GM19099 (cell line): Measurements from ENCODE around the gene MCTP1.

Source experiments
- POLR2A ChIP-seq: IDR thresholded peaks from 3 replicates; pipeline ENCODE4 v1.6.1; 2011; ENCODE audit warnings: low read depth; ENCODE audit not compliant: insufficient read length; ENCODE audit errors: extremely low read depth

MCTP1 gene

DNA sequence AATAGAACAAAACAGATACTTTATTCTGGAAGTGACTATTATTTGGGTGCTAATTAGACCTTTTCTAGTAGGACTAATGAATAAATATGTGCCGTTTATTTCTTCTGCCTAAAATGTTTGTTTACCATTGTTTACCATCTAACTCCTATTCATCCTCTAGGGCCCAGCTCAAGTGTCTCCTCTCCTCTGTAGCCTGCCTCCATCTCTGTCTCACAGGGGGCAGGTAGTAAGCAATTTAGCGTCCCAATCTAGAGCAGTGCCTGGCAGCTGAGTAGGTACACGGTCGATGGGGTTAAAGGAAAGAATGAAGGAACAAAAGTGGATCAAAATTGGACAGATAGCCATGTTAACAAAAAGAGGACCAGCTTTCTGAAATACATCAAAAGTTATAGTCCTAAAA is 435.6 kb downstream of the MCTP1 start:
- no peak for TF ChIP-seq POLR2A

DNA sequence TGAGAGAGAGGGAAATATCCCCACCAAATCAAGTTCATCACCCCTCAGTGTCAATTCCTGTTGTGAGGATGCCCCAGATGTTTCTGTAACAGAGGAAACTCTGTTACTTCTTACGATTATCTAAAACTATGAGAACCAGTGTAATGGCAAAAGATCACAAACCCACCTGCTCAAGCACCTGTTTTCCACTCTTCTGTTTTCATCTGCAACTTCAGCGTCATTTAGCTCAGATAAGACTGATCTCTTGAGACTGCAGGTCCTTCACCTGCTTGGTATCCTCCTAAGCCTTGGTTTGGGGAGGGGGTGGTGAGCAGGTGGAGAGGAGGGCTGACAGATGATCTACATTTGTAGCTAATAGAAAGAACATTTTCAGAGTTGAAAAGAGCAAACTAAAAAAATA is 437.2 kb downstream of the MCTP1 start:
- no peak for TF ChIP-seq POLR2A

DNA sequence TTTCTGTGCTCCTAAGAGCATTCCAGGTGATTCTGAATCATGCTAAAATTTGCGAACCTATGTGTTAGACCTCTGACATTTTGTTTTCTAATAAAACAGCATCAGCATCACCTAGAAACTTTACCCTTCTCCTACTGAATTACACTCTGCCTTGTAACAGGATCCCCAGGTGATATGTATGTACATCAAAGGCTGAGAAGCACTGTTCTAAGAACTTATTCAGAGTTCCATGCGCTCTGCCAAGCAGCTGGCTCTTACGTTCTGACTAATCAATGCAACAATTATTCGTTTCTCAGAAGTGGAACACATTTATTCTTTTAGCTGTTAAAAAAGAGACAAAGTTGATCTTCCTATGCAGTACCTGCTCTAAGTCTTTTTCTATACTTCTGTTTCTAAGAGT is 437.9 kb downstream of the MCTP1 start:
- no peak for TF ChIP-seq POLR2A

DNA sequence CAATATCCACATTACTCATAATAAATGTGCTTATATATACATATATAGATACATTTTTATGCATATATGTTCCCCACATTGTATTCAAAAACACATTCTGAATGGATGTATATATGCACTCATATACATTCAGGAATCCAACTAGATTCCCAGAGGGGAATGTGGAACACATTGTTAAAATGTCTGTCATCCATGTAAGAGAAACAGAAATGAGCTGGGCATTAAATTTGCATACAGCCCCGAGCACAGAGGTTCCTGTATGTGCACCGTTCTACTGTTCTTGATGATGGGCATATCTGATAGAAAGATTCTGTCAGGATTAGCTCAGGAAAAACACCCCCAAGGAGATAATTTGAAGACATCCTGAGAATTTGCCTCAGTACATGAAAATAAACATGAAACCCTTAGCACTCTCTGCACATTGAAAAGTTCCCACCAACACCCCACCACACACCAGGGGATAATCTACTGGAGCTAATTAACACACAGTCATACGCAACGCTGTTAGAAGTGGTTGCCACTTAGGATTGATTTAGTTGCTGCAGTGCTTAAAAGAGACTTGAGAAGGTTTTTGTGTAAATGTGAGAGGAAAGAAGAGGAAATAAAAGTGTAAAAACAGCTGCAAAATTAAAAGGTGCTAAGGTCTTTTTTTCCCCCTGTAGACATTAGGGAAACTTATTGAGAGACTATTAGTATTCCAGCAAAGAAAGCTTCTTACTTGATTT is 443.1 kb downstream of the MCTP1 start:
- no peak for TF ChIP-seq POLR2A

DNA sequence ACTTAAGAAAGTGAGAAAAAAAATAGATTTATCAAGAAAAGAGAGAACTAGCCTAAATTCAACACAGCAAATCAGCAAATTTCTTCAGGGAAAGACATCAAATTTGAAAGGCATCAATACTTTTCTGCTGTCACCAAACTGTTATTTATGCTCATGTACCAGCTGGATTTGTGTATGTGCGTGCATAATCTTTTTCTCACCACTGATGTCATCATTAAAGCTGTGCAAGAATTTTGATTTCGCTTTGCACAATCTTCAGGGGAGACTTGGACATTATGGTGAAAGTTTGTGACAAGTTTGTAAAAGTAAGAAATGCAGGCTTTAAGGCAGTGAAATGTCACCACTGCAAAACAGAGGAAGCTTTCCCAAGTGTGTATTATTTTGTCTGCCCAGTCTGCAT is 451.0 kb downstream of the MCTP1 start:
- no peak for TF ChIP-seq POLR2A

DNA sequence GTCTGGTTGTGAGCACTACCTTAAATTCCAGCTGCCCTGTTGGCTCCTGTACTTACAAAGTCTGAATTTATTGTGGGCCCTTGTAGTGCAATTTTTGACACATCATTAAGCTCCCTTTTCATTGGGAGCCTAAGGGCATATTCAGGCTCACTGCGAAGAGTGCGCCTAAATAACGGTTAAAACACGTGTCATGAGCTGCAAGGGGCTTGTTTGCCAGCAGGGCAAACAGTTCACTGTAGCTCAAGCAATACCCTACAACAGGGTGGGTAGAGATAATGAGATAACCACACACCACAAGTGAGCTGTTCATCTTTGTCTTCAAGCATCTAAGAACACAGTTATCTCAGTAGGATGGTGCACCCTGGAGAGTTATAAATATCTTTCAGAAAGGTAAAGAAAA is 452.2 kb downstream of the MCTP1 start:
- TF ChIP-seq POLR2A, result no peak

DNA sequence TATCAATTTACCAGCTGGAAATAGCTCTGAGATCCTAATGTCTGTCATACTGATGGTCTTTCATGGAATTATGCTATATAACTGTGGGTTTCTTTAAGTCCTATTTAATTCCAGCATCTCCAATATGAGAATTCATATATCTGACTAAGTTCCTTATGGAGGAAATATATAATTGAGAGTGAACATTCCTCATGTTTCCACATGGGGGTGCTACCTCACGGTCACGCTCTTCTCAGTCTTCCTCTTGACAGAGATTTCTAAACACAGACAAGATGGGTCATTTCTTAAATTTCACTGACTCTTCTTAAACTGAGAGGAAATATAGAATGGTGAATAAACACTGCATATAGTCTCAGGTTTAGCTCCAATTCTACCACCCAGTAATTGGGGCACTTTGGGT is 454.4 kb downstream of the MCTP1 start:
- no peak for TF ChIP-seq POLR2A

DNA sequence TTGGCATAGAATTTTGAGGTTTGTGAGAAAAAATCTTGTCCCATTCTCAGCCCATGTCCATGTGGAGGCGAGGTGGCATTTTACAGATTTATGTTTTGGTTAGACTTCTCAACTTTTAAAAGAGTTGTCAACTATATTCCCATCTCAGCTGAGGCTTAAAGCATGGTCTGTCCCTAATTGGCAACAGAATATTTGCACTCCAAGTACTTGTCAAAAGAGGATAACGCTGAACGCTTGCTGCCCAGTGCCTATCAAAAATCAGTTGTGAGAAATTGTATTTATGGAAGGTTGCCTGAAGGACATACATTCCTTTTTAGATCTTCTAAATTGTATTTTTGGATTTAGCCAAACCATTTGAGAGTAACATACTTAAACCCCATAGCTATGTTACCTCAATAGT is 464.4 kb downstream of the MCTP1 start:
- TF ChIP-seq POLR2A, result no peak

DNA sequence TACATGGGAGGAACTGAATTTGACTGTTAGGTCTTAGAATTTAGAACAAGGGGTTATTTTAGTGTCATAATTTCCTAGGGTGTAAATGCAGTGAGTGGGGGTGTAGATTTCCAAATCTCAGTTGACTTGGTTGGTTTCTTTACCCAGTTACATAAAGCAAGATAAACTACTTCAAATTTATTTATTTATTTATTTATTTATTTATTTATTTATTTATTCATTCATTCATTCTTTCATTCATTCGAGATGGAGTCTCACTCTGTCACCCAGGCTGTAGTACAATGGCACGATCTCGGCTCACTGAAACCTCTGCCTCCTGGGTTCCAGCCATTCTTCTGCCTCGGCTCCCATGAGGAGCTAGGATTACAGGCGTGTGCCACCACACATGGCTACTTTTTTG is 466.0 kb downstream of the MCTP1 start:
- no peak for TF ChIP-seq POLR2A

DNA sequence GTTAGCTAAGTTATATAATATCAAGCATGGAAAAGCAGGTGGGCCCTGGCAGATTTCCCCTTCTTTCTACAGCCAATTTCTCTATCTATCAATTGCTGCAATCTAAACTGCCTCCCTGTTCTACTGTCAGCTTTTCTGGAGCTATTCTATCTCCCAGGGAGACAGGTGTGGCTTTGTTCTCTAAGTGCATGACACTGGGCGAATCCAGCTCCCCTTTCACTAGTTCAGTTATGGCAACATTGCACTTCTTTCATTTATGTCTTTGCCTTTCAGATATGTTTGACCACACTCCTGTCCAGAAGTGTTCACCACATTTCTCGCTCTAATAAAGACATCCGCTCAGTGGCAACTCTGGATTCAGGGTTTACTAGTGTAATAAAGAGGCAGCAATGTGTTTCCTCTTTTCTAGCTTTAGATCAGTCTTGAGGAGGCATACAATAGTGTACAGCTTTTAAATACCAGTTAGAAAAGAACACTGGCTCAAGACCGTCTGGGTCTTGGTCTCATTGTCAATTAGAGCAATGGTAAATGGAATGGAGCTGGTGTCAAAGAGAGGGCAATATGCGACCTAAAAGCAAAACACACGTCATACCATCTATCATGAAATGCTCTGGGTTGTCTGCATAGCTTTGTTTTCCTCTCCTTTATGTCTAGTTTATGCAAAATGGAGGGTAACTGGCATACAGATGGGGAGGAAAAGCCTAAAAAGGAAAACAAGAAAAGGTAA is 469.4 kb downstream of the MCTP1 start:
- no peak for TF ChIP-seq POLR2A

DNA sequence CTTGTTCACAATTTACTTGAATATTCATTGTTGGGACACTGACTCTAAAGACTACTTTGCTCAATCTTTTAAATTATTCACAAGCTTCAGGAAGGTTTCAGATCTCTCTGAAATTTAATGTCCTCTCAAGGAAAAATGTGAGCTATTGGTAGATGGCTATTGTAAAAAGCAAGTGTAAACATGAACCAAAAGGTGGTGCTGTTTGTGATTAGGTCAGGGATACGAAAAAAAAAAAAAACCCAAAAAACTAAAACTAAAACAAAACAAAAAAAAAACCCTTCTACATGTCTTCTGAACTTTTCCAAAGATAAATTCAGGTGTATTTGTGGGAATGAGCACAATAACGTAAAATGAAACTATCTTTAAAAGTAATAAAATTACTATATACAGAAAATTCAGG is 472.7 kb downstream of the MCTP1 start:
- no peak for TF ChIP-seq POLR2A

DNA sequence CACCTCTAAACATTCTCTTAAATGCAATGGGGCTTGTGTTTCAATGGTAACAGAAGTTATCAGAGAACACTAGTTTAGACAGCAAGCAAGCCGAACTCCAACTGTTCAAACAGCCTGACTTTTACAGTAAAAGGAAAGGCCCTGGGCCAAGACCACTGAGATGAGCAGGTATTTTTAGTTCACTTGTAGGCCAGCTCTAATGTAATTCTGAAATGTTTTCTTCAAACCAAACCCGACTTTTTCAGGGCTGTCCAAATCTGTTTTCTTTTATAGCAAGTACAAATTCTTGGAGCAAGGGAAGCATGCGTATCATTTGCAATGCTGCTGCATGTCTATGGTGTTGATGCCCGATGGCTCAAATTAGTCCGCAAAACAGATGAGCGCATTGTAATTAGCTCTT is 473.6 kb downstream of the MCTP1 start:
- TF ChIP-seq POLR2A, result no peak

DNA sequence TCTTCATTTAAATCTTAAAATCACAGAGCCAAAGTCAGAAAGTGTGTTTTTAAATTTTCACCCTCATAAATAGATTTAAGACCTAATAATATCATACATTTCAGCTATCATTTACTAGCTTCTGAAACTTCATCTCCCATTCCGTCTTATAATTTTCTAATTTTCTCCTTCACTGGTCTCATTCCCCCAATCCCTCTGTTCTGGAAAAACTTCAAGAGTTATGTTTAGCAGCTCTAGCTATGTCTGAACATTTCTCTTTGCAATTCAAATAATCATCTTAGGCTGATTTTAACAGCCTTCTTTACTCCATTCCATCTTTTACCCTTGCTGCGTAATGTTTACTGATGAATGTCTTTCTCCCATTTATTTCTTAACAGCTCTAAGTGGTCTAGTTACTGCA is 474.0 kb downstream of the MCTP1 start:
- TF ChIP-seq POLR2A, result no peak

DNA sequence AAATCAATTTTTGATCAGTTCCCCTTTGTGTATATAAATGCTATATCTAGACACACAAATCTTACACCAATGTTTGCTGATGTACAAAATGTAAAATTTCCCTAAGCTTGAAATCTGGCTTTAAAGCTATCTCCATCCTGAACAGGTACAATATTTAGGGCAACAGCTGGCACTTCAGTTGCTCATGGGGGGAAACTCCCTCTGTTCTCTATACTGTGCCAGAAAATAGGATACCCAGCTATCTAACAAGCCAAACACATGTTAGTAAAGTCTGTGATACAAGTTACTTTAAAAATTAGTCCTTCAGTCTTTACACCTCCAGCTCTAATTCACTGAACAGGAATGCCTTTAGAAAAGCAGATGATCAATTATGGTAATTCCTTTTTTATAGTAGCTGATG is 474.6 kb downstream of the MCTP1 start:
- TF ChIP-seq POLR2A, result no peak

DNA sequence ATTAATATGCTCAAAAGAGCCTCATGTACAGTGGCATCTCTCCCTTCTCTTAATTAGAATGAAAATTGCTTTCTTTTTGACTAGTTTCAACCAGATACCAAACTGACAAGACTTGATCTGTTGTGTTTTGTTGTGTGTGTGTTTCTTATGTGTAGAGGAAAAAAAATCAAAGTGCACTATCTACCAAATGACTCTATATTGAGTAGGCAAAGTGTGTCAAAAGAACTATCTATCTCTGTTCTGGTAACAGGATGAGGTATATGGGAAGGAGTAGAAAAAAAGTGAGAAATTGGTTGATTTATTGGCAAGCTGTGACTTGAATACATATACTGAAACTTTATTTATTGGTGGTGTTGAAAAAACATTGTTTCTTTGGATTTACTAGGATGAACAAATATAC is 476.4 kb downstream of the MCTP1 start:
- TF ChIP-seq POLR2A, result no peak

DNA sequence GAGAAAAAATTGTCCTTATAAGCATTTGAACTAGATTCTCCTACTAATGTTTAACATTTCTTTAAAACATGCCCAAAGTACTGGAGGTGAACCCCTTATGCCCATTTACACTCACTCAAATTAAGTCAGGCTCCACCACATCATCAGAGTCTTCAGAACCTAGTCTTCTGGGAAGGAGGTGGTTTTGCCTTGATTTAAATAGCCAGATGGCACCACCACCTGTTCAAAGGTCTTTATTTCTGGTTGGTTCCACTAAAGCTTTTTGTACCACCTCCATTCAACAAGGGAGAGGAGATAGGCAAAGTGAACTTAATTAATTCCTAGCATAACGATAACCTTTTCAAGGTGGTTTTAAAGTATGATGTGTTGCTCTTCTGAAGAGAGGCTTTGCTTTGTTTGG is 476.9 kb downstream of the MCTP1 start:
- no peak for TF ChIP-seq POLR2A
